Superior temporal gyrus (tissue), 1 donor: ENCODE measurements around the gene PNKP.
A peak's percentile ranks its signal among the peaks of the same experiment; 100 is the strongest.

Experiments used
- DNase-seq: peaks from one replicate; pipeline ENCODE4 v3.0.0-alpha.2; 2016; ENCODE audit errors: extremely low spot score

Gene PNKP

DNA sequence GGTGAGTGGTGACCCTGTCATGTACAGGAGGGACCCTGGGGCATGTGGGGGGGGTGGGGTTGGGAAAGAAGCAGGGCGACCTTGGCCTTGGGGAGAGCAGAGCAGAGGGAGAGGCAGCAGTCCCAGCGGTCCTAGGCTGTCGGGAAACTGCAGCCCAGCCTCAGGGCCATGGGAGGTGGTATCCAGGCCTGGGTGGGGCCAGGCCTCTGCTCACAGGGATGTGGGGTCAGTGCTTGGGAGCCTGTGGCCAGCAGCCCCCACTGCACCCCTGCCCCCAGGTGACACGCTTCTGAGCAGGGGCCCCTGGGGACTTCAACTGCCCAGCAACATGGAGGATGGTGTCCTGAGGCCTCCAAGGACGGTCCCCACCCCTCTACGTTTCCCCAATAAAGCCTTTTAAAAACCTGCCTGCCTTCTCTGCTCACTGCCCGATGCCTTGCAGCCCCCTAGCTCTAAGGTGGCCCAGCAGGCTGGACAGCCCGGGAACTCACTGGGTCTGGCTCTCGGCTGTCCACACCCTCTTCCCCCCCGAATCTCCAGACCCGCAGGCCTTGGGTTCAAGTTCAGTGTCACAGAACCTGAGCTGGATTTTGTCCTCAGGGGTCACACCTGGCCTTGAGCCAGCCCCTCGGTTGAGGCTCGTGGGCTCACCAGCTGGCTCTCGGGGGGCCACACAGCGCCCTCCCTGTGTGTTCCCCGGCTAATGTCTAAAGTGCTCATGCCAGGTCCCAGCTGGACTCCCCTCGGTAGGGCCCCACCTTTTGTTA lies 6.9 kb downstream of the PNKP start:
- no peak for DNase-seq

DNA sequence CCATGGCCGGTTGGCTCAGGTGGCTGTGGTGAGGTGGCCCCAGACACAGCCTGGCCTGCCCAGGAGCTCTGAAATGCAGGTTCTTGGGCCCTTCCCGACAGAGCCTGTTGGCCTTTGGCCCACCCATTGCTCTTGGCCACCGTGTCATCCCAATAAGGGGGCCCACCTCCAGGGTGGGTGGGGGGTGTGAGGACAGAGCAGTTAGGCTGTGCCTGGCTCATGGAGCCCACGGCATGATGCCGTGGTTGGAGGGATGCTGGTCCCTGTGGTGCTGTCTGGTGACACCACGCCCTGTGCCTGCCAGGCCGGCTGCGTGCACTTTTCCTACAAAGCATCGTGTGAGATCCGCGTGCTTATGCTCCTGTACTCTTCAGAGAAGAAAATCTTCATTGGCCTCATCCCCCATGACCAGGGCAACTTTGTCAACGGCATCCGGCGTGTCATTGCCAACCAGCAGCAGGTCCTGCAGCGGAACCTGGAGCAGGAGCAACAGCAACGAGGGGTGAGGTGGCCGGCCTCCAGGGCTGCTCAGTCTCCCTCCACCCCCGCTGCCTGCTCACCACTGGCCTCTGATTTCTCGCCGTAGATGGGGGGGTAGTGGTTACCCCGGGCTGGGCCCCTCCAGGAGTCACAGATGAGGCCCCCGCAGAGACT lies 7.6 kb downstream of the PNKP start:
- DNase-seq = no peak

- peak; percentile 34 for DNase-seq
These were observed 9.0 kb downstream of the PNKP start for GRCh38 chr19:49858088-49858985.

DNA sequence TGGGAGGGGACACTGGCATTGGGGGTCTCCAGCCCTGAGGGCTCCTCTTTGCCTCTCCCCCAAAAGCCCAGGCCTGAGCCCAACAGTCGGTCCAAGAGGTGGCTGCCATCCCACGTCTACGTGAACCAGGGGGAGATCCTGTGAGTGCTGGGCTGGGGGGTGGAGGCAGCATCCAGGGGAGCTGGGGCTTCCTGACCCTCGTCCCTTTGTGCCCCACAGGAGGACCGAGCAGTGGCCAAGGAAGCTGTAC lies 9.6 kb downstream of the PNKP start:
- no peak for DNase-seq

- DNase-seq = no peak
These were observed 10.1 kb downstream of the PNKP start for GRCh38 chr19:49857061-49857837.

GRCh38 chr19:49856574-49857021 lies 10.8 kb downstream of the PNKP start:
- DNase-seq = no peak

DNA sequence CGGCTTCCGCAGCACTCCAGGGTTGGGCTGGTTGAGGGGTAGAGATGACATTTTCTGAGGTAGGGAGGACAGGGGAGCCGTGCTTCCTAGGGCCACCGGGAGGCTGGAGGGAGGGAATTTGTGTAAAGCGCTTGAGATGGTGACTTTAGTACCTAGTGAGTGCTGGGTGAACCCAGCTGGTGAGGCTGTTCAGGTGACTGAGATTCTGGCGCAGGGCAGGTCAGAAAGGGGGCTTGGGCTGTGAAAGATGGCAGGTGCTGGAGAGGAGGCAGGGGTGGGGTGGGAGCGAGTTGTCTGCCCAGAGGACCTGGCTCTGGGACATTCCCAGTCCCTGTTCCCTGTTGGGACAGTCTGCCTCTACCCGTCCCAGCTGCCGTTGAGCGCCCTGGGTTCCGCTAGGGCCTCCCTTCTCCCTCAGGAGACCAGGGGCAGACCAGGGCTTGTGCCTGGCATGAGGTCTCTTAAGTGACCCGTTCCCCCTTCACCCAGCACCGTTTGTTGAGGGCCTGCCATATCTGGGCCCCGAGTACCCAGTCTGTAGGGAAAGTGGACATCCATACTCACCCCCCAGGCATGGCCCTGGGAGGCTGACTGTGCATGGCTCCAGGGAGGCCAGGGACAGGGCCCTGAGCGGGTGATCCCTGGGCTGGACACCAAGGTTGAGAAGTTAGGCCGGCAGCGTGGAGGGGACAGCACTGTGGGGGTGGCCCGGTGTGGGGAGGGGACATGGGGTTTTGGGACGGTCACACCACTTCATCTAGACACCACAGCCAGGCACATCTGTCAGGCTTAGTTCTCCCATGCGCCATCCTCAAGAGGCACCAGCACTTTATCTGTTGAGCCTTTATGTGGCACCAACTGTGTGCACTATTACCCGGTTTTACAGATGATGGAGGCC lies 11.5 kb downstream of the PNKP start:
- DNase-seq = no peak

- DNase-seq = no peak
These were observed 12.1 kb downstream of the PNKP start for GRCh38 chr19:49855277-49855675.

DNA sequence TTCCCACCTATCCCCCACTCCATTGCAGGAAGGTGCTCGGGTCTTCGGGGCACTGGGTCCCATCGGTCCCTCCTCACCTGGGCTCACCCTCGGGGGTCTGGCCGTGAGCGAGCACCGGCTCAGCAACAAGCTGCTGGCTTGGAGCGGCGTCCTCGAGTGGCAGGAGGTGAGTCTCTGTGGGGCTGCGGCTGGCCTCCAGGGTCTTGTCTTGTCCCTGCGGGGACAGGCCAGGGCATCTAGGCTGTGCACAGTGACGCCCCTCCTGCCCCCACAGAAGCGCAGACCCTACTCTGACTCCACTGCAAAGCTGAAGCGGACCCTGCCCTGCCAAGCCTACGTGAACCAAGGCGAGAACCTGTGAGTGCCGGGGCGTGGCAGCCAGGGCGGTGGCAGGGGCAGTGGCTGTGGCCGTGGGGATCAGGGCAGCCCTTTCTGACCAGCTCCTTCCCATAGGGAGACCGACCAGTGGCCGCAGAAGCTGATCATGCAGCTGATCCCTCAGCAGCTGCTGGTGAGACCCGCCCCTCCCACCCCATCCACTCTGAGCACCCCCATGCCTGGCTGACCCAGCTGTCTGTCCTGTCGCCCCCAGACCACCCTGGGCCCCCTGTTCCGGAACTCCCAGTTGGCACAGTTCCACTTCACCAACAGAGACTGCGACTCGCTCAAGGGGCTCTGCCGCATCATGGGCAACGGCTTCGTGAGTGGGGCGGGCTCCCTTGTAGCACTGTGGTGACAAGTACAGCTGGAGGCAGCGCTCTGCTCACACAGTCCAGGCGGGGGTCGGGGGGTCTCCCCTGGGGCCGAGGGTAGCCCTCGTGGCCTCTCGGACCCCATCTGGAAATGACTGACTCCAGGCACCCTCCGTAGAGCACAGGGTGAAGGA lies 12.8 kb downstream of the PNKP start:
- DNase-seq = no peak

GRCh38 chr19:49853852-49854377 lies 13.5 kb downstream of the PNKP start:
- DNase-seq = no peak

GRCh38 chr19:49852631-49853126 lies 14.7 kb downstream of the PNKP start:
- no peak for DNase-seq

DNA sequence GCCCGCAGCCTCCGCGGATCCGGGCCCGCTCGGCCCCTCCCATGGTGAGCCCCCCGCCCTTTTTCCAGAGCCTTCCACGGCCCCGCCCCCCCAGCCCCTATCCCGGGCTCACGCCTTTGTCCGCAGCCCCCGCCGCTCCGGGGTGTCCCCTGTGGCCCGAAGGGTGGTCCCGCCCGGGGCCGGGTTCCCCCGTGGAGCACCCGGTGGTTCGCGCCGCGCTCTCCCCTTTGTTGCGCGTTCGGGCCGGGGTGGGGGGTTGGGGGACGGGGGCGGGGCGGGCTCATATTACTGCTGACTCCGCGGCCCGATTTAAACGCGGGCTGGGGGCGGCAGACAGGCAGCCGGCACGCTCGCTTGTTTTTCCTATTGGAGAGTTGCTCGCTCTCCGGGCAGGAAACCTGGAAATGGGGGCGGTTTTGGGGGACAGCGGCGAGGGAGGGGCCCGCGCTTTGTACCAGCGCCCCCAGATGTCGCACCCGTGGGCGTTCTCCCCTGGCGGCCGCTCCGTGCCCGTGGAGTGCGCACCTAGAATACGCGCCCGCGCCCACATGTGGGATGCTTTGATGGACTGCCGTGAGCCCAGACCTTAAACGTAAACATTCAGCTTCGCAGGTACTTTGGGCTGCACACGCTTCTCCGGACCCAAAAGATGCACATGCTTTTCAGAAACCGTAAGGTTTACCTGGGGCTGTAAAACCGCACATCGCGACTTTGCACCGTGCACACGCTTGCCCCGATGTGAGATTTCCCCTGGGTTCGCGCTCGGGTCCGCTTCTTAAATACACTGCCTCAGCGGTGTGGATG lies 15.7 kb downstream of the PNKP start:
- no peak for DNase-seq

- peak; percentile 96 for DNase-seq
These were observed 16.7 kb downstream of the PNKP start, which contains the start of gene PTOV1 for GRCh38 chr19:49850487-49851342. Gene PTOV1 (plus strand): TSS chr19:49851159.

GRCh38 chr19:49850221-49850486 lies 17.2 kb downstream of the PNKP start:
- no peak for DNase-seq

GRCh38 chr19:49849433-49850220 lies 17.7 kb downstream of the PNKP start:
- no peak for DNase-seq

DNA sequence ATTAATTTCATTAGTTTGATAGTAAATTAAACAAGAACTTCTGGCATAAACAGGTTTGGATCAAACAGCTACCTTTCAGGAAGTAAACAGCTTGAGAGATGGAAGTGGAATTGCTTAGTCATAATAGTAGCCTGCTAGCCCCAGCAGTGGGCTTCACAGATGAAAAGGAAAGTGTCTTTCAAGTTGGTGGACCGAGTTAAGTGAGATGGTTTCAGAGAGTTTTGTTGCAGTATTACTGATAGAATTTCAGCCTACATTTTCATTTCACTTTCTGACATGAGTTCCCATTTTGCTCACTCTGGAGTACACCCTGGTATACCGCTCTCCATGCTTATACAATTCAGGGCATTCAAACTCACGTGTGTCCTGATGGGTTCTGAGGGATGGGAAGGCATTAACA lies 18.4 kb downstream of the PNKP start:
- no peak for DNase-seq
